Measurements from ENCODE around the gene ITIH4. TPM values are rescaled to one million over a fixed set of nuclear protein-coding genes. Genes with fewer than 3 reads are reported as not detected.

Gene ITIH4
- total RNA-seq, 1 experiment from 2014 or later, result not detected

- no peak for DNase-seq (ENCODE audit: low read depth)
Measured at GRCh38 chr3:52849656-52850055, 19.2 kb upstream of the ITIH4 start.

DNA sequence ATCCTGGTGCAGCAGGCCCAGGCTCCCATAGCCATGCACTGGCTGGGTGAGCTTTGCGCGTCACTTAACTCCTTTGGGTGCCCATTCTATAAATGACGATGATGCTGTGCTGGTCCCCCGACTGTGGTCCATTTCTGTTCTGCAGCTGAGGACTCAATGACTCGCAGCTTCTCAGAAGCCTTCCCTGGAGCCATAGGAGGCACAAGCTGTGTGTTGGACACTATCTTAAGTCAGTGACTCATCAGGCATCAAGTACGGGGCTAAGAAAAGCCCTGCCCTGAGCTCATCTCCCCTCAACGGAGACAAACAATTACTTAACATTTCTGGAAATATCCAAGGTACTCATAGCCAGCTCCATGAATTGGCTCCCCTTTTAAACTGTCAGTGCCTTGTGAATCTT lies 18.1 kb upstream of the ITIH4 start:
- DNase-seq (ENCODE audit: low read depth), result peak; percentile 58

DNA sequence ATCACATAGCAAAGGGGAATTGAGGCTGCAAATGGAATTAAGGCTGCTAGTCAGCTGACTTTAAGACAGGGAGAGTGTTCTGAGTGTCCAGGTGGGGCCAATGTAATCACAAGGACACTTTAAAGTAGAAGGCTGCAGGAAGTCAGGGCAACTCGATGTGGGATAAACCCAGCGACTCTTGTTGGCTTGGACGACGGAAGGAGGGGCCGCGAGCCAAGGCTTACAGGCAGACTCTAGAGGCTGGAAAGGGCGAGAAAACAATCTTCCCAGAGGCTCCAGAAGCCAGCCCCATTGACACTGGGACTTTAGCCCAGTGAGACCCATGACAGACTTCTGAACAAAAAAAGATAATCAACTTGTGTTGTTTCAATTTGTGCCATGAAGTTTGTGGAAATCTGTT lies 17.3 kb upstream of the ITIH4 start:
- DNase-seq (ENCODE audit: low read depth), result no peak

GRCh38 chr3:52847241-52847640 lies 16.8 kb upstream of the ITIH4 start:
- no peak for DNase-seq (ENCODE audit: low read depth)

DNA sequence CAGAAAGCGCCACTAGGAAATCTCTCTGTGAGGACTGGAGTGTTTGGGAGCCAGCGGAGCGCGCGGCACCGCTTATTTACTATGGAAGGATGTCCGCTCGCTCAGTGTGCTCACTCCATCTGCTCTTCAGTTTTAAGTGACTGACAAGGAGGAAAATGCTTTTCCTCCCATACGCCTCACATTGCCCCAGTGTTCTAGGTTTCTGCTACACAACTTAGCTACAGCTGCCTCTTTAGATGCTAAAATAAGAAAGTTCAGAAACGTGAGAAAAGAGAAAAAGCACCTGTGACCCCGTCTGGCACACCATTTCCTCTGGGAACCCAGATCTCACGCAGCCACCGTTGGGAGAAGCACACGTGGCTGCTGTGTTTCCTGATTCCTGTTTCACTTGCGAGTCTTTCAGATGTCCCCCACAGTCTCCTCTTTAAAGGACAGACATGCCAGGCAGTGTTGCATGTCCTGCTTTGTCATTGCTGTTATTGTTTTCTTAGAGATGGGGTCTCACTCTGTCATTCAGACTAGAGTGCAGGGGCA lies 16.0 kb upstream of the ITIH4 start:
- no peak for DNase-seq (ENCODE audit: low read depth)

- no peak for DNase-seq (ENCODE audit: low read depth)
Measured at GRCh38 chr3:52845691-52846431, 15.4 kb upstream of the ITIH4 start.

DNA sequence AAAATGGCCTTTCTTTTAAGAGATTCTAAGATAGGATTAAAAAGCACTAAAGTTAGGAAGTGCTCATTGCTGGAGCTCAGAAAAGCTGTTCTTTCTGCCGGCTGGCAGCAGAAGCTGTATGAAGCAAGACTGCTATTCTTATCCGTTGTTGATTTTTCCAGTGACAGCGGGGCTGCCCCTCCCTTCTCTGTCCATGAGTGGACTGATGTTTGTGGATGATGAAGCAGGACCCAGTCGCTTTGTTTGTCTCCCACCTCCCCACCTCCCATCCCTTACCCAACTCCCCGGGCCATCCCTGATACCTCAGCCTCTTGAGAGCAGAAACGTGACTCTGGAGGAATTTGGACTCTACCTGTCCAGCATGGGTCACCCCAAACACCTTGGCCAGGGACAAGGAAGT lies 14.7 kb upstream of the ITIH4 start:
- DNase-seq (ENCODE audit: low read depth), result no peak

DNA sequence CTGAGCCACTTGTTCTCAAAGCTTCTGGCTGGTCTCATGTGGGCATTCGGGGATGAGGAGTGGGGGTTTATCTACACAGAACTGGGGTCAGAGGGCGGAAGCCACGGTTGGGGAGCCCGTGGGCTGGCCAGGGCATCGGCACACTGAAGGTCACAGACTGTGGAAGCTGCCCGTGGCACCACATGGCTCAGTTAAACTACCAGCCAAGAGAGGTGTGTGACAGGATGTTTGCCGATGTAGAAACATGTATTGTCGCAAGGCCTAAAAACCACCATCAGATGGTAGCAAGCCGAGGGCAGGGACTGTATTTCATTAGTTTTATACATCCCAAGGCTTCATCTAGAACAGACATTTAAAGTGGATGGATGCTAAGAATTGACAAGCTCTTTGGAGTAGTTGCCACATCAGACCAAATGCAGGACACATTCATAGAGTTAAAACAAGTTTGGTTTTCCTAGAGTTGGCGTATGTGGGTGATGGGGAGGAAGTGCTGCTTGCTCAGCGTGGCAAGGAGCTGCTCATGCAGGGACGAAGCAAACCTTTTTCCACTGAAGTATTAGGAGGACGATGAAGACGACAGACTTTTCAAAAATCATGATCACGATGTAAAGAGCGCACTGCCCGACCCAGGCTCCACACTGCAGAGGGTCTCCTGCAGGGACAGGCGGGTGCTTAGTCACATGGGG lies 14.0 kb upstream of the ITIH4 start:
- no peak for DNase-seq (ENCODE audit: low read depth)

DNA sequence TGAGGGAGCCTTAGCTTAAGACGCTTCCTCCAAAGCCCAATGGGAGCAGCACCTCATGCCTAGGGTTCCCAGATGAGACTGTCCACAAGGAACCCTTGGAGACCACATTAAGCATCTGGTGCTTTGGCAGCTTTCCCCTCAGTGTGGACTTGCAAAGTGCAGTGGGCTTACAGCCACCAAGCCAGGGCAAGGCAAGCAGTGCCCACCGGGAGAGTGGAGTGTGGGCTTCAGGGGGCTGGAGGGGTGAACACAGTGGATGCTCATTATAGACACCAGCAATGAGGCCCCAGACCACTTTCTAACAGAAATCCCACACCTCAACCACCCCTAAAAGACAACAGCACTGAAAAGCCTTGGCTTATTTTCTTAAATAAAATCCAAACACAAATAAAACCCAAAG lies 13.4 kb upstream of the ITIH4 start:
- no peak for DNase-seq (ENCODE audit: low read depth)

- no peak for DNase-seq (ENCODE audit: low read depth)
Measured at GRCh38 chr3:52843108-52843865, 12.8 kb upstream of the ITIH4 start.

GRCh38 chr3:52842424-52842823 lies 12.0 kb upstream of the ITIH4 start:
- DNase-seq (ENCODE audit: low read depth), result no peak

DNA sequence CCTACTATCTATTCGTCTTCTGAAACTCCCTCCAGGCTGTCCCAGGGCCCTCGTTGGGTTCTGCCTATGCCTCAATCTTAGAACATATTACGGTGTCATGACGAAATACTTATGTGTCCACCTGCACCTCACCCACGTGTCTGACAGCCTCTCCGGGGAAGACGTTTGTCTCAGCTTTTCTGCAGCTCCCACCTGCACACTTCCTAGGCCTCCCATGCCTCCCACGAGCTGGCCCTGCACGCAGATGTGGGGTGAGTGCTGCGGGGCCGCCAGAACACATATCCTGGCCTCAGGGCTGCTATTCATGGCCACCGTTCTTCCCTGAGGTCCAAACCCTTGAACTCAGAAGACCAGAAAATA lies 11.5 kb upstream of the ITIH4 start:
- DNase-seq (ENCODE audit: low read depth), result no peak

DNA sequence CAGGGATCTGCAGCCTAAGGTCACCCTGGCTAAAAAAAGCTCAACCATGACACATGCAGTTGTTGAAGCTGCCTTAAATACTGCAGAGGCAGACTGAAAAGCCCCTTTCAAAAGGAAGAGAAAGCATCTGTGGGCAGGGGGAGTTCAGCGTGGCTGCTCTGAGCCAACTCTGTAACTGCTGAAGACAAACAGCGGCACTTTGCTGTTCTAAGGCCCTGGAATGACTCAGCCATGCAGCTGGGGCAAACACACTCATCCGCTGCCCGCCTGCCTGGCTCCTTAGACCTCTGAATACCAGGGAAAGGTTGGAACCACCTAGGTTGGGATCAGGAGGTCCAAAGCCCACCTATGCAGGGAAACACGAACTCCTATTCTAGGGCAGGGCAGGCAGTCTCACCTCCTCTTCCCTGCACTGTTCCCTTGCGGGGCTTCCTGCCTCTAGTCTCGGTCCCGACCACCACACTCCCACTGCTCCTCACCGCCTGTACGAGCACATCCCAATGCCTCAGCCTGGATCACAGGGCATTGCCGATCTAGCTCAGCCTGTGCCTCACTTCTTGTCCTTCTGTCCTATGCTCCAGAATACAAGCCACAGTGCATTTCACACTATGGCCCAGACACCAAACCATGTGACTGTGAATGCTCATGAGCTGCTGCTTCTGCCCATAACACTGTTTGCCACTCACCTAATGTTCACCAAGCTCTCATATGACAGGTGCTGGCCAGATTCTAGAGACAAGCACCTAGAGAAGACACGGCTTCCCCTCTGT lies 10.9 kb upstream of the ITIH4 start:
- DNase-seq (ENCODE audit: low read depth), result no peak

DNA sequence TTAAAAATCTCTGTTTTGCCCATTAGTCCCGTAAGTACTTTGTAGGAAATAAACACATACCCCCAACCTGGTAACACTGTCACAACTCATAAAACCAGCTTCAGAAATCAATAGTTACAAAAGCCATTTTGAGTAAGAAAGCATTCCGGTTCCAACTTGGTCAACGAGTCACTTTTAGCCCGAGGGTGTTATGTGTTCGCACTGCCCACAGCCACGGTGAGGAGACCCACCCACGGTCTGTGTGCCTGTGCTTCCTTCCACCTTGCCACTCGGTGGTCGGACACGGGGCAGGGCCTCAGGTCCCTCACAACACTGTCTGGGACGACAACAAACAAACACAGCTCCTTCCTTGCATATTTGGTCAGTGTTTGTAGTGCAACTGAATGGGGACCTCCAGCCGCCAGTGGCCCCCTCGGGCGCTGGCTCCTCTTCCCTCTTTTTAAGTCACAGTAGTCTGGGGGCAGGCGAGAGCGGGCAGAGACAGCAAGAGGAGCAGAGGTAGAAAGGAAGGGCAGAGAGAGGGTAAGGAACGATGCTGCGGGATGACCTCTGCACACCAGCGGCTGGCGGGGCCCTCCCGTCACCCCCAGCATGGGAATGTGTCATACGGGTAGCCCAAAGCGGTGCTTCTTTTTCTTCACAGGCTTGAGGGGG lies 9.5 kb upstream of the ITIH4 start:
- no peak for DNase-seq (ENCODE audit: low read depth)

GRCh38 chr3:52839268-52839575 lies 8.8 kb upstream of the ITIH4 start:
- no peak for DNase-seq (ENCODE audit: low read depth)

DNA sequence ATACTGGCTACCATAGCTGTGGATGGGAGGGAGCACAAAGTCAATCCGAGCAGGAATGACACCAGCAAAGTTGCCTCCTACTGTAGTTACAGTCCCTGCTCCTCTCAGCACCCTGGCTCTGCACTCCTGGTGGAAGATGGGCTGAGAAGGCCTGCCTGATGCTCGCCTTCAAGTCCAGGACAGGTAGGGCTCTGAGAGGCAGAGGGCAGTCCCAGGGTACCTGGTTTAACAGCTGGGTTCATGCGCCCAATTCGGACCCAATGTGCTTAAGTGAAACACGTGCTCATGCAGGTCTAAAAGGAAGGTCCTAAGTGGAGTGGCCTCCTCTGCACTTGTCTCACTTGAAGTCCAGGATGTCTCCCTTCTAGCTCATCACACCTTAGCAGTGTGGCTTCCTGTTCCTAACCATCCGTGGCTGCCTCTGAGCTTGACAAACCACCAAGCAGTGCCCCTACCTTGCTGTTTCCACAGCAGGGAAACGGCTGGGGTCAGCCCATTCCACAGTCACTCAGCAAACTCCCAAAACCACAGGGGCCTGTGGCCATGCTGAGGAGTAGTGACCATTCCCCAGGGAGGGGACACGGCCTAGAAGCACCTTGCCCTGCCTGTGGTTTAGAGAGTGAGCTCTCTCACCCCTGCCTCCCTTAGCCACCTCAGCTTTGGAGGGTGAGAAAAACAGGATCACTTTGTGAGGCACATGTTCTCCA lies 8.2 kb upstream of the ITIH4 start:
- no peak for DNase-seq (ENCODE audit: low read depth)

GRCh38 chr3:52836986-52837385 lies 6.5 kb upstream of the ITIH4 start:
- no peak for DNase-seq (ENCODE audit: low read depth)

GRCh38 chr3:52836471-52836845 lies 6.0 kb upstream of the ITIH4 start:
- DNase-seq (ENCODE audit: low read depth), result no peak

- no peak for DNase-seq (ENCODE audit: low read depth)
Measured at GRCh38 chr3:52835766-52836470, 5.4 kb upstream of the ITIH4 start.
